KMS-11 (cell line): Measurements from ENCODE around the gene LRRC37A3.
A peak's percentile ranks its signal among the peaks of the same experiment; 100 is the strongest.
"Not testable (repeated sequence)": the region's sequence is repeated elsewhere in the genome, so short reads cannot be mapped to it uniquely, and the experiment has no call there.

Source experiments
- H2AFZ ChIP-seq: fragments of 200-600 bp; sonication (generic); 2 replicates; pipeline ENCODE4 v1.6.1; 2016; ENCODE audit warnings: antibody characterized with exemption, mixed run types, low read depth
- H3K27ac ChIP-seq: fragments of 200-600 bp; sonication (generic); 2 replicates; pipeline ENCODE4 v1.6.1; 2016; ENCODE audit warnings: mild to moderate bottlenecking, mixed run types
- H3K27me3 ChIP-seq: fragments of 200-600 bp; sonication (generic); 2 replicates; pipeline ENCODE4 v1.6.1; 2017; ENCODE audit warnings: mild to moderate bottlenecking, low read depth, mixed run types, moderate library complexity; ENCODE audit not compliant: insufficient read depth
- H3K36me3 ChIP-seq: fragments of 200-600 bp; sonication (generic); 2 replicates; pipeline ENCODE4 v1.6.1; 2017; ENCODE audit warnings: mild to moderate bottlenecking, mixed run types; ENCODE audit not compliant: insufficient read depth
- H3K4me1 ChIP-seq: fragments of 200-600 bp; sonication (generic); 2 replicates; pipeline ENCODE4 v1.6.1; 2016; ENCODE audit warnings: mild to moderate bottlenecking, low read depth, mixed run types; ENCODE audit not compliant: poor library complexity, severe bottlenecking
- H3K4me2 ChIP-seq: fragments of 200-600 bp; sonication (generic); 2 replicates; pipeline ENCODE4 v1.7.0; 2016; ENCODE audit warnings: mild to moderate bottlenecking, mixed run types
- H3K4me3 ChIP-seq: fragments of 200-600 bp; sonication (generic); IDR thresholded peaks from 2 replicates; pipeline ENCODE4 v1.6.1; 2017; ENCODE audit warnings: low read depth, low read length, mixed read lengths; ENCODE audit not compliant: insufficient read depth
- H3K79me2 ChIP-seq: fragments of 200-600 bp; sonication (generic); 2 replicates; pipeline ENCODE4 v1.6.1; 2016; ENCODE audit warnings: low read depth, mixed run types; ENCODE audit not compliant: insufficient read depth
- H3K9ac ChIP-seq: fragments of 200-600 bp; sonication (generic); 2 replicates; pipeline ENCODE4 v1.6.1; 2016; ENCODE audit warnings: mild to moderate bottlenecking, mixed run types
- H4K20me1 ChIP-seq: fragments of 200-600 bp; sonication (generic); 2 replicates; pipeline ENCODE4 v1.6.1; 2016; ENCODE audit warnings: mild to moderate bottlenecking, mixed run types; ENCODE audit not compliant: insufficient read depth
- TF ChIP-seq, protein P1 (sequence below): fragments of 200-600 bp; sonication (generic); conservative IDR thresholded peaks from 2 replicates; pipeline ENCODE4 v1.6.1; 2017; ENCODE audit warnings: low read depth, mild to moderate bottlenecking, antibody characterized with exemption, low read length, moderate library complexity, mixed read lengths

Gene LRRC37A3

DNA sequence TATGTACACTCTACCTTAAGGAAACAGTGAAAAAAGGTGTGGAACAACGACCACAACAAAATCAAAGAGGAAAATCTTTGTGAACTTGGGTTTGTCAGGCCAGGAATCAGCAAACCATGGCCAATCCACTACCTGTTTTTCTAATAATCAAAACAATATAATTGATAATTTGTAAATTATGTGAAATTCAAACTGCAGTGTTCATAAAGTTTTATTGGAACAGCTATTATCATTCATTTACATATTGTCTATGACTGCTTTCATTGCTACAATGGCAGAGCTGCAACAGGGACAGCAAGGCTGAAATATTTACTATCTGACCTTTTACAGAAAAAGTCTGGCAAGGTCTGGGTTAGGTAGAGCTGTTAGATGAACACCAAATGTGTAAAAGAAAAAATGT is 4.0 kb downstream of the LRRC37A3 start:
- not testable (repeated sequence) for H4K20me1 ChIP-seq, H3K79me2 ChIP-seq, H3K4me2 ChIP-seq, H3K4me3 ChIP-seq, H3K27ac ChIP-seq, H3K27me3 ChIP-seq, H3K36me3 ChIP-seq, H3K4me1 ChIP-seq, H2AFZ ChIP-seq, H3K9ac ChIP-seq

DNA sequence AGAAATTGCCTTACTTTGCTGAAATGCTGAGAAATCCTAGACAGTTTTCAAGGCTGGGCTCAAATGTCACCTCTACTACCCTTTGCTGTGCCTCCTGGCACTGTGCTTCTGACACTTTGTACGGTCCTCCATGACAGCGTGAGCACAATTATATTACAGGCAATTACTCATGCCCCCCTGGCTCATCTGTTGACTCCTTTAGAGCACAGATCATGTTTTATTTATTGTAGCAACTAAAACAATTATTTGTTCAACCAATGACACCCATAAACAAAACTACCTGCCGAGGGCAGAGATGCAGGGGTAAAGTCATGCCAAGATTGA is 9.1 kb downstream of the LRRC37A3 start:
- H2AFZ ChIP-seq, H4K20me1 ChIP-seq, H3K9ac ChIP-seq, H3K4me2 ChIP-seq, H3K4me3 ChIP-seq, H3K36me3 ChIP-seq, H3K4me1 ChIP-seq, H3K79me2 ChIP-seq, H3K27ac ChIP-seq, H3K27me3 ChIP-seq: not testable (repeated sequence)

DNA sequence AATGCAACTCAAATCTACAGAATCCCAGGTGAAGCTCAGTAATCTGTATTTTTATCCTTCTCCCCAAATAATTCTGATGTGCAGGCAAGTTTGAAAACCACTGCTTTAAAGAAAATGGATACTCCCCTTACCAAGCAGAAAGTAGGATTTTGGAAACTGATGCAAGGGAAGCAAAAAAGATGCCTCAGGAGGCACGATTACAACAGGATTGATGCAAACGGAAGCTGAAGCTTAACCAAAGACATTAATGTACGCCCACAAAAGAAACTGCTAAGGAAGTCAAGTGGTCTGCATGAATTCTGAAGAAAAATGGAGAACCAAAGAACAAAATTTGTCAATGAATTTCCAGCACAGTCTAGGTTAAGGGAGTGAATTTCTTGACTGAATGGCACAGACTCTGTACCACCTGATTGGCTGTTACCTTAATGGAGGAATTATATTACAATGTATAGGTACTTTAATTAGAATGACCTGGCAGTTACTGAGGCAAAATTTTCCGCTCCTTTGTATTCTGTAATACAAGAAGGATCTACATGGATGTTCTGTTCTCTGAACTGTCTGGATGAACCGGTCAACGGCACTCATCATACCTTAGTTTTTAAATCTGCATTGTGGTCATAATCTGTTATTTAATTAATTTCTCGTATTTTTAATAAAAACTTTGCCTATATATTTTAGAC is 9.6 kb downstream of the LRRC37A3 start:
- not testable (repeated sequence) for H3K36me3 ChIP-seq, H3K9ac ChIP-seq, H3K4me1 ChIP-seq, H3K4me2 ChIP-seq, H3K4me3 ChIP-seq, H3K79me2 ChIP-seq, H2AFZ ChIP-seq, H3K27ac ChIP-seq, H4K20me1 ChIP-seq, H3K27me3 ChIP-seq

DNA sequence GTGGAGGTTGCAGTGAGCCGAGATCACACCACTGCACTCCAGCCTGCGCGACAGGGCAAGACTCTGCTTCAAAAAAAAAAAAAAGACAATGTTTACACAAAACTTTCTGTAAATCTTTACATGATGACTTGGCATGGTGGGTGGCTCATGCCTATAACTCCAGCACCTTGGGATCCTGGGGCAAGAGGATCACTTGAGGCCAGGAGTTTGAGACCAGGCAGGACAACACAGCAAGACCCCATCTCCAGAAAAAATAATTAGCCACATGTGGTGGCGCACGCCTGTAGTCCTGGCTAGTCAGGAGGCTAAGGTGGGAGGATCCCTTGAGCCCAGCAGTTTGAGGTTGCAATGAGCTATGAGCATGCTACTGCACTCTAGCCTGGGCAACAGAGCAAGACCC is 15.2 kb downstream of the LRRC37A3 start:
- not testable (repeated sequence) for H3K9ac ChIP-seq, H3K4me3 ChIP-seq, H3K79me2 ChIP-seq, H3K27ac ChIP-seq, H3K4me1 ChIP-seq, H3K27me3 ChIP-seq, H4K20me1 ChIP-seq, H2AFZ ChIP-seq, H3K4me2 ChIP-seq, H3K36me3 ChIP-seq

DNA sequence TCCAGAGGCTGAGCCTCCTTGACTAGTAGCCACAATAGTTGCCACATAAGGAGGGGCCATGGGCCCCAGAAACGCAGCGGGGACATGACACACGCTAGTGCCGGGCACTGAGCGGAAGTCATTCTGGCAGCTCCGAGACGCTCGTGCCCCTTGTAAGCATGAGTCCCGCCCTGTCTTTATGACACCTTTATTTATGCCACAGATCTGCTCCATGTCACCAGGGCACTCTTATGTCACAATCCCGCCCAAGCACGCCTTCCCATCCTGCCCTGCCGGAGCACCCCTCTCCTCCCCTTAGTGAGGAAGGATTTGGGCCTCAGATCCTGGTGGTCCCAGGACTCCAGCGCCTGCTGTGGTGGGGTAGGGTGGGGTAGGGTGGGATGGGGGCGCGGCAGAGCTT is 22.1 kb downstream of the LRRC37A3 start:
- H3K4me1 ChIP-seq, result not testable (repeated sequence)

DNA sequence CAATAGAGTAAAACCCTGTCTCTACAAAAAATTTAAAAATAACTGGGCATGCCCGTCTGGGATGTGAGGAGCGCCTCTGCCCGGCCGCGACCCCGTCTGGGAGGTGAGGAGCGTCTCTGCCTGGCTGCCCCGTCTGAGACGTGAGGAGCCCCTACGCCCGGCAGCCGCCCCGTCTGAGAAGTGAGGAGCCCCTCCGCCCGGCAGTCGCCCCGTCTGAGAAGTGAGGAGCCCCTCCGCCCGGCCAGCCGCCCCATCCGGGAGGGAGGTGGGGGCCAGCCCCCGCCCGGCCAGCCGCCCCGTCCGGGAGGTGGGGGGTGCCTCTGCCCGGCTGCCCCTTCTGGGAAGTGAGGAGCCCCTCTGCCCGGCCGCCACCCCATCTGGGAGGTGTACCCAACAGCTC is 45.1 kb downstream of the LRRC37A3 start:
- not testable (repeated sequence) for H3K4me3 ChIP-seq, H3K4me2 ChIP-seq, H3K27me3 ChIP-seq, H3K36me3 ChIP-seq, H2AFZ ChIP-seq, H3K27ac ChIP-seq, H3K4me1 ChIP-seq, H4K20me1 ChIP-seq, H3K9ac ChIP-seq, H3K79me2 ChIP-seq

More for the DNA sequence above, 22.1 kb downstream of the LRRC37A3 start:
- not testable (repeated sequence) for H3K27ac ChIP-seq, H3K79me2 ChIP-seq, H3K27me3 ChIP-seq, H4K20me1 ChIP-seq, H3K4me2 ChIP-seq, H3K36me3 ChIP-seq, H2AFZ ChIP-seq, H3K4me3 ChIP-seq, H3K9ac ChIP-seq

DNA sequence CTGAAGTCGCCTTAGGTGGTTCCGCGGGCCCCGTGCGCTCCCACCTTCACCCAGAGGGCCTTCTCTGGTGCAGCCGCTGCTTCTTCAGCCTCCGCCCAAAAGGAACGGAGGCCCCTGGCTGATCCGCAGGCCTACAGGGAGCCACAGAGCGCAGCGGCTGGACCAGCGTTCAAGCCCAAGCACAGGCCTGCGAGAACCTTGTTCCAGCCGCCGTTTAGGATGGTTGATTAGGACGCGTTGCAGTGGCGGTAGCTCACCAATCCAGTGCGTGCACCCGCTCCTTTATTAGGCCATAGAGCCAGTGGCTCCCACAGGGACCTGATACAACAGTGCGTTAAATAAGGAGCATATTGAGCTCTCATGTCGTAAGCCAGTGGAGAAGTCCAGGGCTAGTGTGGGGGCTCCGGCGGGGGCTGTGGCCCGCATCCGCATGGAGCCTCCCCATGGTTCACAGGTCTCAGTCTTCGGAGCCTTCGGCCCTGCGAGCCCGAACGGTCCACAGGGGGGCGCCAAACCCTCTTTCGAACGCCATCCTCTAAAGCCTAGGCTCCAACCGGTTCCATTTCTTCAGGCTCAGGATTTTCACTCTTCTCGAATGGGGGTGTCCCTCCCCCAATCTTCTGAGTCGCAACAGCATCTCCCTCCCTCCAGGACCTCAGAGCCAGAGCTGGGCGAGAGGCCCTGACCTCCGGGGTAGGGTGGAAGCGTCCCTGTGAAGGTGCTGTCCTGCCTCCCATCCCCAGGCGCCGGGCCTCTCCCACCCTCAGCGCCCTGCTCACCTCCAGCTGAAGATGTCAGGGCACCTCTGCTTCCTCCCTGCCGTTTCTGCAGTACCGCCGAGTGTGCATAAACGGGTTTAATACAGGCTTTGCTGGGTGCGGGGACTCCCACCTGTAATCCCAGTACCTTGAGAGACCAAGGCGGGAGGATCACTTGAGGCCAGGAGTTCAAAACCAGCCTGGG is 71.5 kb downstream of the LRRC37A3 start:
- not testable (repeated sequence) for H3K27me3 ChIP-seq, H3K4me3 ChIP-seq, H4K20me1 ChIP-seq, H3K27ac ChIP-seq, H3K79me2 ChIP-seq, H3K9ac ChIP-seq, H3K36me3 ChIP-seq, H2AFZ ChIP-seq, H3K4me1 ChIP-seq, H3K4me2 ChIP-seq
- TF ChIP-seq, protein P1, sequence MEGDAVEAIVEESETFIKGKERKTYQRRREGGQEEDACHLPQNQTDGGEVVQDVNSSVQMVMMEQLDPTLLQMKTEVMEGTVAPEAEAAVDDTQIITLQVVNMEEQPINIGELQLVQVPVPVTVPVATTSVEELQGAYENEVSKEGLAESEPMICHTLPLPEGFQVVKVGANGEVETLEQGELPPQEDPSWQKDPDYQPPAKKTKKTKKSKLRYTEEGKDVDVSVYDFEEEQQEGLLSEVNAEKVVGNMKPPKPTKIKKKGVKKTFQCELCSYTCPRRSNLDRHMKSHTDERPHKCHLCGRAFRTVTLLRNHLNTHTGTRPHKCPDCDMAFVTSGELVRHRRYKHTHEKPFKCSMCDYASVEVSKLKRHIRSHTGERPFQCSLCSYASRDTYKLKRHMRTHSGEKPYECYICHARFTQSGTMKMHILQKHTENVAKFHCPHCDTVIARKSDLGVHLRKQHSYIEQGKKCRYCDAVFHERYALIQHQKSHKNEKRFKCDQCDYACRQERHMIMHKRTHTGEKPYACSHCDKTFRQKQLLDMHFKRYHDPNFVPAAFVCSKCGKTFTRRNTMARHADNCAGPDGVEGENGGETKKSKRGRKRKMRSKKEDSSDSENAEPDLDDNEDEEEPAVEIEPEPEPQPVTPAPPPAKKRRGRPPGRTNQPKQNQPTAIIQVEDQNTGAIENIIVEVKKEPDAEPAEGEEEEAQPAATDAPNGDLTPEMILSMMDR, result peak; percentile 54; the same call in 1 of the 2 replicates

DNA sequence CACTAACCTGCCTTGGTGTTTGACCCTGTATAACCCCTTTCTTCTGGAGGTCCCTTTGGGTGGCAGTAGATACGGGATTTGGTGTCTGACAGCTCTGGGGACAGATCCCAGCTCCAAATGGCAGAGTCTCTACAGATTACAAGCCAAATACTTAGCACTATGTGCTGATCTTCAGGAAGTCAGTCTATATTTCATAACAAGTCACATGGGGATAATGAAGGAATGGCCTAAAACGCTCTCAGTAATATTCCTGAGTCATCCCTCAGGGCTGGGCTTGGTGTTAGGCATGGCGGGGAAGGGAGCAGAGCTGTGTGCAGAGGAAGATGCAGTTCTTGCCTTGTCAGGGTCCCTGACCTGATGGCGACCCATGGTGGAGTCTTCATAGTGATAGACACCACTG is 72.4 kb downstream of the LRRC37A3 start:
- not testable (repeated sequence) for H2AFZ ChIP-seq, H3K79me2 ChIP-seq, H3K4me3 ChIP-seq, H3K36me3 ChIP-seq, H3K27ac ChIP-seq, H4K20me1 ChIP-seq, H3K4me1 ChIP-seq, H3K4me2 ChIP-seq, H3K9ac ChIP-seq, H3K27me3 ChIP-seq

DNA sequence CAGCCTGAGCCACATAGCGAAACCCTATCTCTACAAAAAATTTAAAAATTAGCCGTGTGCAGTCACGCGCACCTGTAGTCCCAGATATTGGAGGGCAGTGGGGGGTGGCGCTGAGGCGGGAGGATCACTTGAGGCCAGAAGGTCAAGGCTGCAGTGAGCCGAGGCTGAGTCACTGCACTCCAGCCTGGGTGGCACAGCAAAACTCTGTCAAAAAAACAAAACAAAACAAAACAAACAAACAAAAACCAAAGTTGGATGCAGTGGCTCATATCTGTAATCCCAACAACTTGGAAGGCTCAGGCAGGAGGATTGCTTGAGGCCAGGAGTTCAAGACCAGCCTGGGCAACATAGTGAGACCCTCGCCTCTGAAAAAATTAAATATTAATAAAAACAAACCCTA is 75.4 kb downstream of the LRRC37A3 start:
- H2AFZ ChIP-seq, H3K27me3 ChIP-seq, H3K4me2 ChIP-seq, H3K27ac ChIP-seq, H3K36me3 ChIP-seq, H3K79me2 ChIP-seq, H3K9ac ChIP-seq, H3K4me3 ChIP-seq, H3K4me1 ChIP-seq, H4K20me1 ChIP-seq: not testable (repeated sequence)
